WERI-Rb-1 (cell line): ENCODE measurements around the gene MAST3.
"Not testable (repeated sequence)": the region's sequence is repeated elsewhere in the genome, so short reads cannot be mapped to it uniquely, and the experiment has no call there.

Experiments used
- DNase-seq: peaks from one replicate; pipeline ENCODE4 v3.0.0-alpha.2; 2020
- H3K27ac ChIP-seq: fragments of 250-450 bp; sonication (Bioruptor Pico); 2 replicates; pipeline ENCODE4 v1.5.1; 2020; ENCODE audit warnings: mild to moderate bottlenecking, moderate library complexity
- H3K27me3 ChIP-seq: fragments of 250-450 bp; sonication (Bioruptor Pico); 2 replicates; pipeline ENCODE4 v1.5.1; 2021; ENCODE audit warnings: mild to moderate bottlenecking, low read depth, moderate library complexity; ENCODE audit not compliant: insufficient read depth, severe bottlenecking
- H3K36me3 ChIP-seq: fragments of 250-450 bp; sonication (Bioruptor Pico); 2 replicates; pipeline ENCODE4 v1.5.1; 2020; ENCODE audit warnings: mild to moderate bottlenecking, moderate library complexity
- H3K4me3 ChIP-seq: 2 replicates; pipeline ENCODE4 v1.5.1; 2011; ENCODE audit warnings: low read depth, mild to moderate bottlenecking, control low read depth, low read length
- H3K9me3 ChIP-seq: fragments of 250-450 bp; sonication (Bioruptor Pico); 2 replicates; pipeline ENCODE4 v1.5.1; 2021; ENCODE audit warnings: mild to moderate bottlenecking, moderate library complexity; ENCODE audit not compliant: severe bottlenecking
- TF ChIP-seq, protein P1 (sequence below): IDR thresholded peaks from 2 replicates; pipeline ENCODE4 v1.5.1; 2011; ENCODE audit warnings: low read depth, mild to moderate bottlenecking, control low read depth, inconsistent platforms, low read length

MAST3 gene

DNA sequence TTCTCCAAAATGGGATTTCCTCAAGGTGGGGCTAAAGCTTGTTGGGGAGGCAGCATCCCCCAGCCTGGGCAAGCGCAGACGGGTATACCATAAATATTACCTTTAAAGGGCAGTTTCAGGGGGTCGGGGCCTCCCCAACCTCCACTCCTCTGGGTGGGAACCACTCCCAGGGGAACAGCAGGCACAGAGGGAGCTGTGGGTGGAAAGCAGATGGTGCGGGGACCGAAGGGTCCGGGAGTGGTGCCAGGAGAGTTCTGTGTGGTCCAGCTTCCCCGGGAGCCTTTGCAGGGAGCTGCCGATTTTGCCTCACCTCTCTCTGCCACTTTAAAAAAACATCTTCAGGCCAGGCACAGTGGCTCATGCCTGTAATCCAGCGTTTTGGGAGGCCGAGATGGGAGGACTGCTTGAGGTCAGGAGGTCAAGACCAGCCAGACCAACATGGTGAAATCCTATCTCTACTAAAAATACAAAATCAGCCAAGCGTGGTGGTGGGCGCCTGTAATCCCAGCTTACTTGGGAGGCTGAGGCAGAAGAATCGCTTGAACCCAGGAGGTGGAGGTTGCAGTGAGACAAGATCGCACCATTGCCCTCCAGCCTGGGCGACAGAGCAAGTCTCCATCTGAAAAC is 5.5 kb downstream of the MAST3 start:
- H3K4me3 ChIP-seq, result no peak overlapping the region
- H3K27ac ChIP-seq, result peak overlapping the region; percentile 53
- TF ChIP-seq, protein P1, sequence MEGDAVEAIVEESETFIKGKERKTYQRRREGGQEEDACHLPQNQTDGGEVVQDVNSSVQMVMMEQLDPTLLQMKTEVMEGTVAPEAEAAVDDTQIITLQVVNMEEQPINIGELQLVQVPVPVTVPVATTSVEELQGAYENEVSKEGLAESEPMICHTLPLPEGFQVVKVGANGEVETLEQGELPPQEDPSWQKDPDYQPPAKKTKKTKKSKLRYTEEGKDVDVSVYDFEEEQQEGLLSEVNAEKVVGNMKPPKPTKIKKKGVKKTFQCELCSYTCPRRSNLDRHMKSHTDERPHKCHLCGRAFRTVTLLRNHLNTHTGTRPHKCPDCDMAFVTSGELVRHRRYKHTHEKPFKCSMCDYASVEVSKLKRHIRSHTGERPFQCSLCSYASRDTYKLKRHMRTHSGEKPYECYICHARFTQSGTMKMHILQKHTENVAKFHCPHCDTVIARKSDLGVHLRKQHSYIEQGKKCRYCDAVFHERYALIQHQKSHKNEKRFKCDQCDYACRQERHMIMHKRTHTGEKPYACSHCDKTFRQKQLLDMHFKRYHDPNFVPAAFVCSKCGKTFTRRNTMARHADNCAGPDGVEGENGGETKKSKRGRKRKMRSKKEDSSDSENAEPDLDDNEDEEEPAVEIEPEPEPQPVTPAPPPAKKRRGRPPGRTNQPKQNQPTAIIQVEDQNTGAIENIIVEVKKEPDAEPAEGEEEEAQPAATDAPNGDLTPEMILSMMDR, result no peak
- H3K36me3 ChIP-seq, result no peaks in the 10 kb centered on the region
- H3K9me3 ChIP-seq, result peaks cover 3% of the 10 kb centered on the region
- no peaks in the 10 kb centered on the region for H3K27me3 ChIP-seq
- no peak for DNase-seq

DNA sequence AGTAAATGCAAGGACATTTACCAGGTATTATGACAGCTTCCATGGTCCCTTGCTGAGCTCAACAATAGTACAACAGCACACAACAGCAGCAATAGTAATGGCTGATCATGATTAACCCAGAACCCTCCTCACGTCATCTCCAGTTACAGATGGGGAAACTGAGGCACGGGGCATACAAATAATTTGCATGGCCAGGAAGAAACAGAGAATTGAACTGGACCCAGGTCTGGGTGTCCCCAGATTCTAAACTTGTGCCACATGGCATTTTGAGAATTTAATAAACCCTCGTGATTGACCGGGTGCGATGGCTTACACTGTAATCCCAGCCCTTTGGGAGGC is 7.2 kb downstream of the MAST3 start:
- peak overlapping the region; percentile 48 for H3K4me3 ChIP-seq
- no peak for DNase-seq
- peaks cover 3% of the 10 kb centered on the region for H3K9me3 ChIP-seq
- H3K27ac ChIP-seq, result peak overlapping the region; percentile 53
- TF ChIP-seq, protein P1, result no peak
- no peaks in the 10 kb centered on the region for H3K36me3 ChIP-seq
- H3K27me3 ChIP-seq, result no peaks in the 10 kb centered on the region

DNA sequence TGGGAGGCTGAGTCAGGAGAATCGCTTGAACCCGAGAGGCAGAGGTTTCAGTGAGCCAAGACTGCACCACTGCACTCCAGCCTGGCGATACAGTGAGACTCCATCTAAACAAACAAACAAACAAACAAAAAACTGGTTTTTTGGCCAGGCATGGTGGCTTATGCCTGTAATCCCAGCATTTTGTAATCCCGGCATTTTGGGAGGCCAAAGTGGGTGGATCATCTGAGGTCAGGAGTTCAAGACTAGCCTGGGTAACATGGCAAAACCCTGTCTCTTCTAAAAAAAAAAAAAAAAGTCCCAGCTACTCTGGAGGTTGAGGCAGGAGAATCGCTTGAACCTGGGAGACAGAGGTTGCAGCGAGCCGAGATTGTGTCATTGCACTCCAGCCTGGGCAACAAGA is 7.7 kb downstream of the MAST3 start:
- not testable (repeated sequence) for DNase-seq, H3K9me3 ChIP-seq, H3K27me3 ChIP-seq, H3K4me3 ChIP-seq, H3K36me3 ChIP-seq, H3K27ac ChIP-seq

DNA sequence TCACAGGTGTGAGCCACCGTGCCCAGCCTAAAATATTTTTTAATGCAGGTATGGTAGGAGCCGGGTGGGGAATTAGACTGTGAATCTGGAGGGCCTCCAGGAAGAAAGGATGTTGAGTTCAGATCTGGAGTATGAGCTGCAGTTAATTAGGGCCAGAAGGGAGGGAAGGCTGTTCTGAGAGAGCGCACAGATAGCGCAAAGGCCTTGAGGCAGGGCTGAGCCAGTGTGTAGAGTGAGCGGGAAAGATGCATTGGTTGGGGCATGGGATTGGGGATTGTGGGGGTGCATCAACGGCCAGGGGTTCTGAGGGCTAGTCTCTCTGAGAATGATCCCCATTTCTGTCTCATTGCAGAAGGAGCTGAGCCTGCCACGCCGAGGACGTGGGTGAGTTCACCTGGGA is 9.7 kb downstream of the MAST3 start:
- Histone ChIP-seq H3K36me3 (peaks cover 3% of the 10 kb centered on the region; the same call in 1 of the 2 replicates), H3K9me3 (peaks cover 3% of the 10 kb centered on the region), H3K27me3 (no peaks in the 10 kb centered on the region), H3K27ac (no peak overlapping the region), H3K4me3 (no peak overlapping the region)
- TF ChIP-seq, protein P1, result no peak
- DNase-seq, result no peak

DNA sequence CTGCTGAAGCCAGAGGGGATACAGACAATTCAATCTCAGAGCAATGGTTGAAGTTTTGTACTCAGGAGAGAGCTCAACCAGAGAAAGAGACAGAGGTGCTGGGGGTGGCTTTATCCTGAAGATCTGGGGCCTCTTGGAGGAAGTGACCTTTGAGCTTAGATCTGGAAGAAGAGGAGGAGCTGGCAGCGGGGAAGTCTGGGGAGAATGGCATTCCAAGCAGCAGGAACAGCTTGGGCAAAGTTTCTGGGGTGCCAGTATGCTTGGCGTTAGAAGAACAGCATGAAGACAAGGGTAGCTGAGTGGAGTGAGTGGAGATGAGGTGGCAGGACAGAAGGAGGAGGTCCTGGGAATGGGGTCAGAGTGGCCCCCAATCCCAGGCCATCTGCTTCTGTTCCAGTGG is 11.3 kb downstream of the MAST3 start:
- no peak for DNase-seq
- TF ChIP-seq, protein P1, result no peak
- peaks cover 3% of the 10 kb centered on the region; the same call in 1 of the 2 replicates for H3K36me3 ChIP-seq
- no peaks in the 10 kb centered on the region for H3K9me3 ChIP-seq
- H3K4me3 ChIP-seq, result no peak overlapping the region
- H3K27me3 ChIP-seq, result no peaks in the 10 kb centered on the region
- H3K27ac ChIP-seq, result no peak overlapping the region

DNA sequence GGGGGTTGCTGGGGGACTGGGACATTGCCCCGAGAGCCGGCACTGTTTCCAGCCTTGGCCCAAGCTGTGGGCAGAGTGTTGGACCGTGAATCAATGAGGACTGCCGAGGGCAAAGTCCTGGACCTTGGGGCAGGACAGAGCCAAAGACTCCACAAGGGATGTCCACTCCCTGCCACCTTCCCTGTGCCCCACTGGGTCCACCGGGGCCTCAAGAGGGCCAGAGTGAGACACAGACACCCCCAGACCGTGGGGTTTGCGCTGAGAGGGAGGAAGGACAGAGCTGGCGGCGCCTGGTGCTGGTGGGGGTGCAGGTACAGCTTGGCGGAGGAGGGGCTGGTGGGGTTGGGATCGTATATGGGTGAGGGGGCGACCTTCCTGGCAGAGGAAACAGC is 11.8 kb downstream of the MAST3 start:
- Histone ChIP-seq H3K9me3 (no peaks in the 10 kb centered on the region), H3K27me3 (no peaks in the 10 kb centered on the region), H3K36me3 (peaks cover 3% of the 10 kb centered on the region; the same call in 1 of the 2 replicates), H3K4me3 (peak overlapping the region; percentile 65), H3K27ac (peak overlapping the region; percentile 32; the same call in 1 of the 2 replicates)
- DNase-seq, result no peak
- TF ChIP-seq, protein P1, result no peak
